GM12878 (cell line): ENCODE measurements around the gene ZNF888. TPM values are rescaled to one million over a fixed set of nuclear protein-coding genes. Genes with fewer than 3 reads are reported as not detected.

Source experiments
- CEBPZ ChIP-seq: fragments of 150-350 bp; IDR thresholded peaks from 2 replicates; pipeline ENCODE4 v1.6.1; 2016; ENCODE audit warnings: low read depth, low read length
- EP300 ChIP-seq, 2 experiments: fragments of 150-350 bp in 1 of 2; IDR thresholded peaks; 2 replicates each; pipeline ENCODE4 v1.6.1; 2011 to 2012; ENCODE audit warnings: low read depth in 2 of 2, low read length in 2 of 2, borderline replicate concordance in 1 of 2, improper control_type of control experiment in 1 of 2, inconsistent platforms in 1 of 2; ENCODE audit not compliant: control insufficient read depth in 1 of 2
- ESRRA ChIP-seq: IDR thresholded peaks from 2 replicates; pipeline ENCODE4 v1.6.1; 2012; ENCODE audit warnings: mild to moderate bottlenecking, low read length, improper control_type of control experiment
- IKZF1 ChIP-seq: fragments of 450-650 bp; conservative IDR thresholded peaks from 2 replicates; pipeline ENCODE4 v1.6.1; 2017; ENCODE audit warnings: antibody characterized with exemption, mild to moderate bottlenecking
- NFYA ChIP-seq: IDR thresholded peaks from 2 replicates; pipeline ENCODE4 v1.6.1; 2011; ENCODE audit warnings: low read depth, mild to moderate bottlenecking, low read length, improper control_type of control experiment, borderline replicate concordance
- PML ChIP-seq: IDR thresholded peaks from 2 replicates; pipeline ENCODE4 v1.6.1; 2012; ENCODE audit warnings: low read length, inconsistent platforms
- RELA ChIP-seq: fragments of 450-650 bp; IDR thresholded peaks from 2 replicates; pipeline ENCODE4 v1.8.0; 2014; ENCODE audit warnings: borderline replicate concordance; ENCODE audit not compliant: partially characterized antibody
- RFX5 ChIP-seq: IDR thresholded peaks from 2 replicates; pipeline ENCODE4 v1.6.1; 2011; ENCODE audit warnings: low read depth, low read length, improper control_type of control experiment
- RUNX3 ChIP-seq: IDR thresholded peaks from 2 replicates; pipeline ENCODE4 v1.6.1; 2012; ENCODE audit warnings: low read length, inconsistent platforms
- TCF12 ChIP-seq: IDR thresholded peaks from 2 replicates; pipeline ENCODE4 v1.6.1; 2011; ENCODE audit warnings: low read depth, mild to moderate bottlenecking, low read length
- ZNF217 ChIP-seq: fragments of 450-650 bp; IDR thresholded peaks from 2 replicates; pipeline ENCODE4 v1.6.1; 2017; ENCODE audit warnings: antibody characterized with exemption, mild to moderate bottlenecking
- ZZZ3 ChIP-seq: IDR thresholded peaks from 2 replicates; pipeline ENCODE4 v1.6.1; 2011; ENCODE audit warnings: low read depth; ENCODE audit not compliant: control insufficient read depth, insufficient read length
- polyA plus RNA-seq, 11 experiments: library from polyadenylated mRNA; depleted of rRNA in 4 of 11; unstranded in 6 of 11; stranded (reverse) in 5 of 11; fragments of >200 nt; fragmentation: Nextera tagmentation in 4 of 11; fragmentation: Illumina TruSeq in 1 of 11; extraction: Ambion mirVana in 4 of 11; extraction: Trizol in 1 of 11; gene quantifications; 1 replicate in 1 of 11; 2 replicates in 10 of 11; pipeline versions ENCODE4 v1.2.1 to v1.2.3, GENCODE V29; 2011 to 2016; ENCODE audit warnings: inconsistent platforms in 2 of 11, missing spikeins in 2 of 11, low read depth in 1 of 11
- total RNA-seq, 4 experiments: library from RNA; depleted of rRNA in 3 of 4; stranded (reverse); fragments of >200 nt in 3 of 4; fragmentation: Illumina TruSeq in 1 of 4; extraction: Trizol in 1 of 4; gene quantifications; 2 replicates each; pipeline versions ENCODE4 v1.2.1 to v1.2.3, GENCODE V29; 2013 to 2021

The ZNF888 gene
- total and polyA plus RNA-seq, 10 of the 15 experiments (the other 5 are each of a cell fraction or from before 2014, with no cell fraction given), result 0.26 to 4.3 (median 2.7) TPM

DNA sequence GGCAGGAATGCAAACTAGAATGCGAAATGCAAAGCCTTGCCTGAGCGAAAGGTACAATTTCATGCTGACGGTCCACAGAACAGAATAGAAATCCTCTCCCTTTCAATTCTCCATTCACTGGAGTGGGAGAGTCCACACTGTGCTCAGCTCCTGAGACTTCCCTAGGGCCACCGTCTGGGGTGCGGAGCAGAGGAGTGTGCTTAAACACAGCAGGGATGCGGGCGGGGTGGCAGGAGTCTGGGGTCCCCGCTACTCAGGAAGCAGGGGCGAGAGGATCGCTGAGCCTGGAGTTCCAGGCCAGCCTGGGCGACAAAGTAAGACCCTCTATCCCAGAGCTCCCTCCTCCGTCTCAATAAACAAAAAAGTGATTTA, 40.0 kb upstream of the ZNF888 start (continued):
- TF ChIP-seq TCF12 (no peak), RFX5 (no peak), PML (no peak), RELA (no peak), RUNX3 (no peak), ESRRA (no peak), EP300 (IDR thresholded peaks at IDR 0.05; ENCODE audit: borderline replicate concordance in 1 of 2, control insufficient read depth in 1 of 2, low read depth in 2 of 2, low read length in 2 of 2) (no peak), NFYA (no peak), CEBPZ (no peak), ZNF217 (no peak), ZZZ3 (no peak), IKZF1 (no peak)
